GM19099 (cell line): ENCODE measurements around the gene KCNJ4.
A peak's percentile ranks its signal among the peaks of the same experiment; 100 is the strongest.

Experiments
- POLR2A ChIP-seq: IDR thresholded peaks from 3 replicates; pipeline ENCODE4 v1.6.1; 2011; ENCODE audit warnings: low read depth; ENCODE audit not compliant: insufficient read length; ENCODE audit errors: extremely low read depth

Gene KCNJ4

DNA sequence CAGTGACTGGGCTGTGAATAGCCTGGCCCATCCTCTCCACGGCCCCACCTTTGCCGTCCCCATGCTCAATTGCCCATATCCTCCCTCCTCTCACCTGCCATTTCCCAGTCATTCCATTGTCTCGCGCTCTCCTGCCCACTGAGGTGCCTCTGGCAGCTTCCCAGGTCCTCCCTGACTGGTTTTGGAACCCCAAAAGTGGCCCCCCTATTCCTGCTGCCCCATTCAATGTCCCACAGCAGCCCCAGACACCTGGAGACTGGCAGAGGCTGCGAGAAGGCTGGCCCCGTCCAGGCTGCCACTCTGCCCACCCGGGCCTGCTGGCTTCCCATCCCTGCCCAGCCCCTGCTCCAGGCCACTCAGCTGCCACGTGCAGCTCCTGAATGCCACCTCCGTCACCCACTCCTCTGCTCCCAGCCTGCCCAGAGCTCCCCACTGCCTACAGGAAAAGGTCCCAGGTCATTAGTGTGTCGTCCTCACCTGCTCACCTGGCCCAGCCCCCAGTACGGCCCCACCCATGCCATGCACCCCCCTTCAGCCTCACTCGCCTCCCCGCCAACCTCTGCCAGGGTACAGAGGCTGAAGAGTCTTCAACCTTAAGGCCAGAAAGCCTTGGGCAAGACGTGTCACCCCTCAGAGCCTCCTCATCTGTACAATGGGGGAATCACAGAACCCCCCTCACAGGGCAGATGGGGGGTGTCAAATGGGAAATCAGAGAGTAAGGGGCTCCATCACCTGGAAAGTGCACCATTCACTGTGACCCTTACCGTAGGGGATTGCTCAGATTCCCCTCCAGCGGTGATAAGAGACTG is 37.5 kb downstream of the KCNJ4 start:
- TF ChIP-seq POLR2A, result no peak

DNA sequence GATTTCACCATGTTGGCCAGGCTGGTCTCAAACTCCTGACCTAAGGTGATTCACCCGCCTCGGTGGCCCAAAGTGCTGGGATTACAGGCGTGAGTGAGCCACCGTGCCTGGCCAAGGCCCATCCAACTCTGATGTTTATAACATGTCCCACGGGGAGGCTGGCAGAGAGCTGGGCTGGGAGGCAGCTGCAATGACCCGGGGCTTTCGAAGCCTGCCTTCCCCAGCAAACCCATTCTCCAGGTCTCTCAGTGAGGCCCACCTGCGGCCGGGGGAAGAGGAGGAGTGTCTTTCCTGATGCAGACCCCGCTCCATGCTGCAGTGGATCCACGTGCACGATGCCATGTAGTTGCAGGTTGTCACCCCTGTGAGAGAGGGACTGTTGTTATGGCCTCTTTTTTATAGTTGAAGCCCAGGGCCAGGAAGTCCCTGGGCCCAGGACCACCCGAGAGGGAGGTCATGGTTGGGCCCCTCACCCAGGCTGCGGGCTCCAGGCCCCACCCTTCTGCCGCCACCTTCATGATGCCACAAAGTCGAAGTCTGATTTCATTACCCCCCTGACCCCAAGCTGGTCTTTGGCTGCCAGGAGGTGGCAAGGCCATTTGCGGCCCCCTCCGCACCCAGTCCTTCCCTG is 38.3 kb downstream of the KCNJ4 start:
- TF ChIP-seq POLR2A, result no peak

DNA sequence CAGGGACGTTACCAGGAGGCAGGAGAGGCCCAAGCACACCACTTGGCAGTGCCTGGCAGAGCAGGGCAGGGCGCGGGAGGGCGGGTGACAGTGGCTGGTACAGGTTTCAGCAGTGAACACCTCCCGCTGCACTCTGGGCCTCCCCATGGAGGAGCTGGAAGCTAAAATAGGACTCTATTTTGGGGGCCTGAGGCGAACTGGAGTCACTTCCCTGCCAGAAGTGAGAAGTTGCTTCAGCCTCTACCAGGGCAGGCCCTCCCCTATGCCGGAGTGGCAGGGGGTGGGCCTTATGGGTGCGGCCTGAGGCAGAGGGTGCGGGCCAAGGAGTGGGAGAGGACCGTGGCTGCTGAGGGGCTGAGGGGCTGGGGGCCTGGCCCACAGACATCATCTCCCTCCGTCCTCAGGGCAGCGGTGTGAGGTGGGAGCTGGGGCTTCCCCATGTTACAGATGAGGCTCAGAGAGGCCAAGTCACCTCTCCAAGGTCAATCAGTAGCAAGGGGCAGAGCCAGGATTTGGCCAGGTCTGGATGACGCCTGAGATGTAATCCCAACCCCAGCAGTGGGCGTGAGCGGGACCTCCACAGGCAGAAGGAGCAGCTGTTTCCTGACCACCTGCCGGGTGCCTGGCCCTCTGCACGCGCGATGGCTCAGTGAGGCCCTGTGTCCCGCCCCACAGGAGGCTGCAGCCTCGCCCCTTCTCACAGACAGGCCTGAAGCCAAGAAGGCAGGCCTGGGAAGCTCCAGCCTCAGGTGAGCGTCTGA is 39.3 kb downstream of the KCNJ4 start:
- TF ChIP-seq POLR2A, result no peak

DNA sequence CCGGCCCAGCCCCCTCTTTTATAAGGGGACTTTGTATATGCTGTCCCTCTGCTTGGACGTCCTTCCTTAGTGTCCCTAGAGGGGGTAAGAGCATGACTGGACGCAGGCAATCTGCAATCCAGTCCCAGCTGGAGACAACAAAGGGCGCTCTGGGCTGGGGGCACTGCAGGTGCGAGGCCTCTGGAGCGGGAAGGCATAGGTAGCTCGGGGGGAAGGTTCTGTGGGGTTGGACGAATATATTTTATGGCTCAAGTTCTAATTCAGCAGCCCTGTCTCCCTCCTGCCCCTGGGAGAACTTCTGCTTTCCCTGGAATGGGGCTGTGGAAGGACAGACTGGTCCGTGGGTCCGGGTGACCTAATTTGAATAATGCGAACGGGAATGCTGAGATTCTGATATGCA is 40.0 kb downstream of the KCNJ4 start:
- TF ChIP-seq POLR2A, result no peak

DNA sequence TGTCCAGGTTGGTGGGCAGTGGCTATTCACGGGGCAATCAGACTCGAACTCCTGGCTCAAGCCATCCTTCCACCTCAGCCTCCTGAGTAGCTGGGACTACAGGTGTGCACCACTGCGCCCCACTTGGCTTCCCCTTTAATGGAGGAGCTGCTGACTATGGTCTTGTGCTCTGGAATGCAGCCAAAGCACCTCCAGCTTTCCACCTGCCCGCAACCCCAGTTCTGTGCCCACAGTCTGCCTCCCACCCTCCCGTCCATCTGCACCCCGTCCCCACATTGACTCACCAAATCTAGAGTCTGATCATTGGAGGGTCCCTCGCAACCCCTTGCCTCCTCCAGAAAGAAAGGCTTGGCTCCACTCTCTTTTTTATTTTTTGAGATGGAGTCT is 41.0 kb downstream of the KCNJ4 start:
- TF ChIP-seq POLR2A, result no peak

DNA sequence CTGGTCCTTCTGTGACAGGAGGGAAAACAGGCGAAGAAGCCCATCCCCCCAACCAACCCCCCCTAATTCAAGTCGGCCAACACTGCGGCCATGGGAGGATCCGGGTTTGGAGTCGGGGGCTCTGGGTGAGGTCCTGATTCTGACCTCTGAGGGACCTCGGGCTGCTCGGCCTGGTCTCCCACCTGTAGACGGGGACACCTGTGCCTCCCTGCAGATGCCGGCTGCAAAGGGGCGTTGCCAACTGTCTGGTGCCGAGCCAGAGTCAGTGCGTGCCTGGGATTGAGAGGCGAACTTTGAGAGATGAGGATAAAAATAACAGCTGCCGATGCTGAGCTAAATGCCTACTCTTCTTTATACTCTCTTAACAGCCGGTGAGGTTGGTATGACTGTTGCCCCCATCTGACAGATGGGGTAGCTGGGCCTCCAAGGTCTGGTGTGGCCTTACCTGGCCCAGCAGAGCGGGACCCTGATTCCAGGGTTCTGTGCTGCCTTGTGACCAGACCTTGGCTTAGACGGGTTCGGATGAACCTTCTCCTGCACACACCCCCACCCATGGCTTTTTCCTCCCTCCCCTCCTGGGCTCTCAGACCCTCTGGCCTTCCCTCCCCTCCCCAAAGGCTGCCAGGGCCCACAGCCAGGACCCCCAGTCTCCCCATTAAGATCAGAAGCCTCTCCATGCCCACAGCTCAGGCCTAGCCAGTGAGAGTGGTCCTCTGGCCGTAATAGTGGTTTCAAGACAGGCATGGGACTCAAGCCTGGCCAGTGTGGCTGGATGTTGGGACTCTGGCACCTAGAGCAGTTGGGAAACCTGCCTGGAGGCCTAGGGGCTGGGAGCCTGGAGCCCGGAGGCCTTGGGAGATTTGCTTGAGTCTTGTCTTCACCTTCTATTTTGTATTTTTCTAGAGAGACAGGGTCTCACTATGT is 41.7 kb downstream of the KCNJ4 start:
- no peak for TF ChIP-seq POLR2A

DNA sequence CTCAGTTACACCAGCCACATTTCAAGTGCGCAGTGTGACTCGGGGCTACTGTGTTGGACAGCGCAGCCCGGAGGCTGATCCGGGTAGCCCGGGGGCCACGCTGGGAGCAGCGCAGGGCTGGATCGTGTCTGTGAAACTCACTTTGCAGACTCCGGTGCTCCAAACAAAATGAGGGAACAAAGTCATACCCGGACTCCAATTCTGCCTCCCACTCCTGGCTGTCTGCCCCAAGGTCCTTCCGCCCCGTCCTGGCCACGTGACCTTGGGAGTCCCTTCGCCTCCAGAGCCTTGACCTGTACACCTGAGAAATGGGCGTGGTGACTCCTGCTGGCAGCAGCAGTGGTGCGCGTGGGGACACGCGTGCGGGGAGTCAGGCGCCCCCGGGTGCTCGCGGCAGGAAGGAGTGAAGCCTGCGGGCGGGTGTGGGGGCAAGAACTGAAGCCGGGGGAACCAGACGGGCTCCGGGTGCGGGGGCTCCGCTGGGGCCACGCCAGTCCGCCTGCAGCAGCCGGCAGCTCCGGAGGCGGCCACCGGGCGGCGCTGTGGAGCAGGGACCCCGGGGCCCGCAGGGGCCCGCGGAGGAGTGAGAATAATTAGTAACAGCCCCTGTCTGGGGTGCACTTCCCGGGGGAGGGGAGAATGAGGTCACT is 42.4 kb downstream of the KCNJ4 start:
- no peak for TF ChIP-seq POLR2A

DNA sequence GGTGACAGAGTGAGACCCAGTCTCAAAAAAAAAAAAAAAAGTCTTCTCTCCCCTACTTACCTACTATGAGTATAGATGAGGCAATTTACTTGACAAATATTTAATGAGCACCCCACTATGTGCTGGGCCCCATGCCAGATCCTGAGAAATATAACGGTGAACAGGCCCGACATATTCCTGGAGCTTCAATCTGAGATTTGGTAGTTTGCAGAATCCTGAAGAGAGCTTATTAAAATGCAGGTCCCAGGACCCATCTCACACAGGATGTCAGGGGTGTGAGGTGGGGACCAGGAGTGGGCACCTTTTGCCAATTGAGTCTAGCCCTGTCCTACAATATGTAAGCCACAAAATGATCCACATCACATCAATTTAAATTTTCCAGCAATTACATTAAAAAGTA is 44.0 kb downstream of the KCNJ4 start:
- TF ChIP-seq POLR2A, result no peak

DNA sequence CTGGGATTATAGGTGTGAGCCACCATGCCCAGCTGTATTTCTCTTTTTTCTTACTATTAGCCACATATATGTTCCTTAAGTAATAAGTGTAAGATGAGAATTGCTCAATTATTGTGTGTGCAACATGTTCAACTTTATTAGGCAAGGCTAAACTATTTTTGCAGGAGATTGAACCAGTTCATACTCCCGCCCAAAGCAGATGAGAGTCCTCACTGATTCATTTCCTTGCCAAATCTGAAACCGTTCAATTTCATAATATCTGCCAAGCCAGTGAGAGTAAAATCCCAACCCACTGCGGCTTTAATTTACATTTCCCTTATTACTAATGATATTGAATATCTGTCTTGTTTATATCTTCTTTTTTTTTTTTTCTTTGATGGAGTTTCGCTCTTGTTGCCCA is 48.4 kb downstream of the KCNJ4 start:
- no peak for TF ChIP-seq POLR2A

DNA sequence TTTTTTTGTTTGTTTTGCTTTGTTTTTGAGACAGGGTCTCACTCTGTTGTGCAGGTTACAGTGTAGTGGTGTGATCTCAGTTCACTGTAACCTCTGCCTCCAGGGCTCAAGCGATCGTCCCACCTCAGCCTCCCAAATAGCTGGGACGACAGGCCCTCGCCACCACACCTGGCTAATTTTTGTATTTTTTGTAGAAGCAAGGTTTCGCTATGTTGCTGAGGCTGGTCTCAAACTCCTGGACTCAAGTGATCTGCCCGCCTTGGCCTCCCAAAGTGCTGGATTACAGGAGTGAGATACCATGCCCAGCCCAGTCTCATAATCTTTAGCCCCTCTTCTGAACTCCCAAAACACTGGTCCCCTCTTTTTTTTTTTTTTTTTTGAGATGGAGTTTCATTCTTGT is 50.6 kb downstream of the KCNJ4 start:
- TF ChIP-seq POLR2A, result no peak

DNA sequence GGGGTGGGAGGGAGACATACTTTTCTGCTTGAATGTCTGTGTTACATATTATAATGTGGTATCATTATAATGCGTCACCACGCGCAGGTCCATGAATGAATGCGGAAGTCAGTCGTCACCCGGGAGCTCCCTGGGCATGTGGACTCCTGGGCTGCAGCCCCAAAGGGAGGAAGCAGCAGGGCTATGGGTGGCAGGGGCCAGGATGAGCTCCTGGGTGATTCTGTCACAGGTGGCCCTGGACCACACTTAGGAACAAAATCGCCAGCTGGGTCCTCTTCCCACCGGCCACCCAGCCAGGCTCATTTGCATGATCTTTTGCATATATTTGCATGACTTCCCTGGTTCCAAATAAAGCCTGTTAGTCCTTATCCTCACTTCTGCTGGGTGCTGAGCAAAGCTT is 51.2 kb downstream of the KCNJ4 start:
- TF ChIP-seq POLR2A, result no peak

DNA sequence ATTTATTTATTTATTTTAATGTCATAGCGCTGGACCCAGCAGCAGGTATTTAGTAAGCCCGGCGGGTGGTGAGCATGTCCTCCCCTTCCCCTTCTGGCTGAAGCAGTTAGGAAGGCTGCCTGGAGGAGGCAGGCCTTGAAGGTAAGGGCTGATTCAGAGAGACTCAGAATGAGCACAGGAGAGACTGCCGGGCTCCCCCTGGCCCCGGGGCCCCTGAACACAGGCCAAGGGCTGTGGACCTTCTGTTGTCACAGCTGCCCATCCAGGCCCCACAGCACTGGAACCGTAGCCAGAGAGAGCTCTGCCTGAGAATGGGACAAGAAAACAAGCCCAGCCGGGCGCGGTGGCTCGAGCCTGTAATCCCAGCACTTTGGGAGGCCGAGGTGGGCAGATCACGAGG is 52.8 kb downstream of the KCNJ4 start:
- TF ChIP-seq POLR2A, result no peak

DNA sequence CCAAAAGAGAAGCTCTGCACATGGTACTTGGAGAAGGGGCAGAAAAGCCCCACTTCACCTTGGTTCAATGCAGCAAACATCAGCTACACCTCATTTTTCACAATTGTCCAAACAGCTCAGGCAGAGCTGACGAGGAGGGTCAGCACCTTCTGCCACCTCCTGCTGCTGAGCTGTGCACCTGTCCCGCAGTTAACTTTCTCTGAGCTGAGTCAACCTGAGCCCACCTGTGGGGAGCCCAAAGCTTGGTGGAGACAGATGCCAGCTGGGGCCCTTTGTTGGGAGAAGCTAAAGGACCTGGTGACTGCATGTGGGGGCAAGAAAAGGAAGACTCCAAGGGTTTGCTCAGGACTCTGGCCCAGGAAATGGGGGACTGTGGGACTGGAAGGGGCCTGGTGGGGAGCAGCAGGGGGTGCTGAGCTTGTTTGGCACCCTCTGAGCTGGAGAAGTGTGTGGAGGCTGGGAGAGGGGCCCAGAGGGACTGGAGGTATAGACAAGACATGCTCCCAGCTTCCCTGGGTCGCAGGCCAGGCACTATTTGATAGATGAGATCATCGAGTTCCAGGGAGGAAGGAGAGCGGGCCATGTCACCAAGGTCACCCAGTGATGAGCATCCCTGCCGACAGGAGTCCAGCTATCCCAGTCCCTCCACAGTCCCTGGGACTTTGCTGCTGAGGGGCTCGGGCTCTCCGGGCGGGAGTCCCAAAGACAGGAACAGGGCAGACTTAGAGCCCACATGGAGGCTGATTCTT is 53.5 kb downstream of the KCNJ4 start:
- TF ChIP-seq POLR2A, result no peak

DNA sequence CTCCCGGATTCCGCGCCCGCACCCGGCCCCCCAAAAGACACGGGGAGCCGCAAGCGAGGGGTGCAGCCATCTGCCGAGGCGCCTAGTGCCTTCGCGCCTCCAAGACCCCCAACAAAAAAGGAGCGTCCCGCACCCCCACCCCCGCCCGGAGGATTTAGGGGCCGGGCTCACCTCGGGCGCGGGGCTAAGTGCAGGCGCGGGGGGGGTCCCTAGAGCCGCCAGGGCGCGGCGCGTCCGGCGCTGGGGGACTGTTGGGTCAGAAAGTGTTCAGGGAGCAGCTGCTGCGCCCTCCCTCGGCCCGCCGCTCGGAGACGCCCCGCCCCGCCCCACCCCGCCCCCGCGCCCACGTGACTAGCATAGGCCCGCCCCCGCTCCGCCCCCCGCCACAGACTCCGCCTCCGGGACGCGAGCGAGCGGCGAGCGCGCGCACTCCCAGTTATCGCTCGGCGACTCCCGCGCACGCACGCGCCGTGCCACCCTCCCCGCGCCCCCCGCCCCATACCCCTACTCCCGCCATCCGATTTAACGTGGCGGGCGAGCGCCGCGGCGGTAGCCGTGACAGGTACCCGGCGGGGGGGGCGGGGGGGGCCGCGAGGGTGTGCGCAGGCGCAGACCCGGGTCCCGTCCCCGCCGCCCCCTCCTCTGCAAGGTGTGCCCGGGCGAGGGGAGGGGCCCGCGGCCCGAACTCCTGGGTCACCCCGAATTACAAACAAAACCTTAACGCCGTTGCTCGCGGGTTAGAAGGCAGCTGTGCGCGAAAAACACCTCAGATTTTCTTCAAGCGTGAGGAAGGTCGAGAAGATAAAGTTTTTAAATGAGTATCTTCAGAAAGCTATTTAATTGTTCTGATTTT is 56.2 kb downstream of the KCNJ4 start:
- peak; percentile 70 for TF ChIP-seq POLR2A
